ENCODE measurements around the gene CCDC85C. TPM values are rescaled to one million over a fixed set of nuclear protein-coding genes. Genes with fewer than 3 reads are reported as not detected.

CCDC85C gene
- total RNA-seq, 1 donor from 2014 or later, result 49.1 TPM

- Mint-ChIP-seq H3K4me1 (ENCODE audit: unreplicated experiment) (peaks cover 63% of the 10 kb centered on the region), H3K36me3 (no peaks in the 10 kb centered on the region), H3K27ac (no peak overlapping the region), H3K4me3 (no peak overlapping the region), H3K27me3 (no peaks in the 10 kb centered on the region), H3K9me3 (no peaks in the 10 kb centered on the region)
- no peak for DNase-seq (ENCODE audit: extremely low spot score, unreplicated experiment)
- no peak for TF ChIP-seq CTCF (conservative IDR thresholded peaks at IDR 0.05)
Observed at GRCh38 chr14:99542566-99542965, 61.4 kb downstream of the CCDC85C start.

GRCh38 chr14:99541677-99542470 is 62.1 kb downstream of the CCDC85C start:
- Mint-ChIP-seq H3K27ac (peak overlapping the region; percentile 61), H3K4me1 (ENCODE audit: unreplicated experiment) (peaks cover 64% of the 10 kb centered on the region), H3K36me3 (no peaks in the 10 kb centered on the region), H3K4me3 (no peak overlapping the region), H3K27me3 (no peaks in the 10 kb centered on the region), H3K9me3 (no peaks in the 10 kb centered on the region)
- no peak for DNase-seq (ENCODE audit: extremely low spot score, unreplicated experiment)
- no peak for TF ChIP-seq CTCF (conservative IDR thresholded peaks at IDR 0.05)

- Mint-ChIP-seq H3K4me1 (ENCODE audit: unreplicated experiment) (peaks cover 59% of the 10 kb centered on the region), H3K4me3 (peak overlapping the region; percentile 34), H3K36me3 (no peaks in the 10 kb centered on the region), H3K27ac (peak overlapping the region; percentile 57), H3K27me3 (no peaks in the 10 kb centered on the region), H3K9me3 (no peaks in the 10 kb centered on the region)
- no peak for DNase-seq (ENCODE audit: extremely low spot score, unreplicated experiment)
- no peak for TF ChIP-seq CTCF (conservative IDR thresholded peaks at IDR 0.05)
Observed at GRCh38 chr14:99541211-99541610, 62.8 kb downstream of the CCDC85C start.

- H3K4me1 Mint-ChIP-seq (ENCODE audit: unreplicated experiment), result peaks cover 51% of the 10 kb centered on the region
- no peaks in the 10 kb centered on the region for H3K36me3 Mint-ChIP-seq
- H3K9me3 Mint-ChIP-seq, result no peaks in the 10 kb centered on the region
- H3K27me3 Mint-ChIP-seq, result no peaks in the 10 kb centered on the region
- DNase-seq (ENCODE audit: extremely low spot score, unreplicated experiment), result no peak
- H3K27ac Mint-ChIP-seq, result no peak overlapping the region
- H3K4me3 Mint-ChIP-seq, result no peak overlapping the region
- TF ChIP-seq CTCF (conservative IDR thresholded peaks at IDR 0.05), result no peak
Observed at GRCh38 chr14:99540196-99541032, 63.6 kb downstream of the CCDC85C start.

- Mint-ChIP-seq H3K36me3 (no peaks in the 10 kb centered on the region), H3K4me3 (no peak overlapping the region), H3K27me3 (no peaks in the 10 kb centered on the region), H3K9me3 (no peaks in the 10 kb centered on the region), H3K4me1 (ENCODE audit: unreplicated experiment) (peaks cover 42% of the 10 kb centered on the region), H3K27ac (no peak overlapping the region)
- no peak for DNase-seq (ENCODE audit: extremely low spot score, unreplicated experiment)
- TF ChIP-seq CTCF (conservative IDR thresholded peaks at IDR 0.05), result no peak
Observed at GRCh38 chr14:99539491-99539890, 64.5 kb downstream of the CCDC85C start.

Data from type B pancreatic cell (in vitro differentiated cells).